HG02623 (cell line): ENCODE results near the gene ZDHHC13.

ENCODE experiments used
- ATAC-seq: cut with Tn5 transposase; IDR thresholded peaks from one replicate; pipeline ENCODE4 v1.9.1; 2021; ENCODE audit warnings: moderate library complexity; ENCODE audit not compliant: unreplicated experiment

Gene ZDHHC13, protein sequence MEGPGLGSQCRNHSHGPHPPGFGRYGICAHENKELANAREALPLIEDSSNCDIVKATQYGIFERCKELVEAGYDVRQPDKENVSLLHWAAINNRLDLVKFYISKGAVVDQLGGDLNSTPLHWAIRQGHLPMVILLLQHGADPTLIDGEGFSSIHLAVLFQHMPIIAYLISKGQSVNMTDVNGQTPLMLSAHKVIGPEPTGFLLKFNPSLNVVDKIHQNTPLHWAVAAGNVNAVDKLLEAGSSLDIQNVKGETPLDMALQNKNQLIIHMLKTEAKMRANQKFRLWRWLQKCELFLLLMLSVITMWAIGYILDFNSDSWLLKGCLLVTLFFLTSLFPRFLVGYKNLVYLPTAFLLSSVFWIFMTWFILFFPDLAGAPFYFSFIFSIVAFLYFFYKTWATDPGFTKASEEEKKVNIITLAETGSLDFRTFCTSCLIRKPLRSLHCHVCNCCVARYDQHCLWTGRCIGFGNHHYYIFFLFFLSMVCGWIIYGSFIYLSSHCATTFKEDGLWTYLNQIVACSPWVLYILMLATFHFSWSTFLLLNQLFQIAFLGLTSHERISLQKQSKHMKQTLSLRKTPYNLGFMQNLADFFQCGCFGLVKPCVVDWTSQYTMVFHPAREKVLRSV

DNA sequence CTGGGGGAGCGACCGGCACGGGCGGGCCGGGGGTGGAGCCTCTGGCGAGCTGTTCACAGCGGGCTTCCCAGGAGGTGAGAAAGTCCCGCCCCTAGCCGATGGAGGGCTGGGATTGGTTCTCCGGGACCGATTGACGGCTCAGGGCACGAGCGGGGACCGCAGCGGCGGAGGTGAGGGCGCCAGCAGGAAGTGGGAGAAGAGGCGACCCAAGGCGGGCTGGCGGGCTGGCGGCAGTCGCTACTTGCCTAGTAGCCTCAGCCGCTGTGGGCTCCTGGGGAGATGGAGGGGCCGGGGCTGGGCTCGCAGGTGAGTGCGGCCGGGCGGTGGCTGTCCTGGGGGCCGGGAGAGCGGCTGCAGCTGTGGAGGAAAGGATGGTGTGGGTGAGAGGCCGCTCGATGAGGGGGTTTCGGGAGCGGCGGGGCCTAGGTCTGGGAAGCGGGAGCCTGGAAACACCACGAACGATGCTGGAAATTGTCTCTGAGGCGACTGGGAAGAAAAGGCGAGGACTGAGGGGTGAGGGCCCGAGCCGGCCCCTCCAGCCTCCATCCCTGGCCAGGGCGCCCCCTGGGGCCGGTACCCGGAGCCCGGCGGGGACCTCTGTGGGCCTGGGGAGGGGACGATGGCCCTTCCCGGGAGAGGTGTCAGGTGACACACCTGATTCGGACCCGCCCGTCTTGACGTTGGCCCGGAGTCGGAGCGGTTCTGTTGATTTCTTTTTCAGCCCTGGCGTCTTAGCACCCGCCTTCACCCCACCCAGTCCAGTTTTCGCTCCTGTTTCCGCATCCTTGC, at the start of gene ZDHHC13:
TSS of gene ZDHHC13 (plus strand) at position 198 of the 789 bp plus-strand sequence. CDS start at position 280, 82 bp downstream.
- ATAC-seq = peak; percentile 99

DNA sequence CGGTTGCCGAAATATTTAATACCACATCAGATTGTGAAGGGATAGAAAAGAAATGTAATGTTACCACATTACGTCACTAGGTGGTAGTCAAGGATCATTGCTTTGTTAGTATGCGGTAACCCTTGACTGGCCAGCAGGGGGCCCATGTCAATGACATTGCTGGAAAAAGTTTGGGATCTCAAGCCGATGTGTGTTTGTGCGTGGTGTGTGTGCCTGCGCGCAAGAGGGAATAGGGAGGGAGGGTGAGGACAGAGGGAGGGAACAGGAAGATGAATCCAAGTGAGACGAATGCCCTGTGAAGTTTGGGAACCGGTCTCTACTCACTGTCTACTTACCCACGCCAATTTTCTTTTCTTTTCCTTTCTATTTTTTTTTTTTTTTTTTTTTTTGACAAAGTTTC, 45.7 kb upstream of the ZDHHC13 start:
- ATAC-seq = peak; percentile 91

DNA sequence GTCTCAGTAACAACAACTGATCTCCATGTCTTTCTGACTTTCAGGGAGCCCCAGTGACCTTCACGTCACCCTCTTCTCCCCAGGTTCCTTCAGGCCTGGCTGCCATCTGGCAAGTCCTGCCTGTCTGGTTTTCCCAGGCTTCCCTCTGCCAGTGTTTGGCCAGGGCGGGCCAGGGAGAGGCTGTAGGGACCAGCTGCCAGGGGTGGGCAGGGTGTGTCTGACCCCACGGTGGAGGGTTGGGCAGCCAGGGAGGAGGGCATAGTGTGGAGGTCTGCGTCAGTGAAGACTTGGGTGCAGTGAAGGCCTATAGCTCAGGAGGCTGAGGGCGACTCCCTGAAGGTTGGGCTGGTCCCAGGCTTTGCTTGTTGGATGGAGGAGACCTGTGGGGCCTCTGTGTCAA, 44.5 kb upstream of the ZDHHC13 start:
- ATAC-seq = no peak

DNA sequence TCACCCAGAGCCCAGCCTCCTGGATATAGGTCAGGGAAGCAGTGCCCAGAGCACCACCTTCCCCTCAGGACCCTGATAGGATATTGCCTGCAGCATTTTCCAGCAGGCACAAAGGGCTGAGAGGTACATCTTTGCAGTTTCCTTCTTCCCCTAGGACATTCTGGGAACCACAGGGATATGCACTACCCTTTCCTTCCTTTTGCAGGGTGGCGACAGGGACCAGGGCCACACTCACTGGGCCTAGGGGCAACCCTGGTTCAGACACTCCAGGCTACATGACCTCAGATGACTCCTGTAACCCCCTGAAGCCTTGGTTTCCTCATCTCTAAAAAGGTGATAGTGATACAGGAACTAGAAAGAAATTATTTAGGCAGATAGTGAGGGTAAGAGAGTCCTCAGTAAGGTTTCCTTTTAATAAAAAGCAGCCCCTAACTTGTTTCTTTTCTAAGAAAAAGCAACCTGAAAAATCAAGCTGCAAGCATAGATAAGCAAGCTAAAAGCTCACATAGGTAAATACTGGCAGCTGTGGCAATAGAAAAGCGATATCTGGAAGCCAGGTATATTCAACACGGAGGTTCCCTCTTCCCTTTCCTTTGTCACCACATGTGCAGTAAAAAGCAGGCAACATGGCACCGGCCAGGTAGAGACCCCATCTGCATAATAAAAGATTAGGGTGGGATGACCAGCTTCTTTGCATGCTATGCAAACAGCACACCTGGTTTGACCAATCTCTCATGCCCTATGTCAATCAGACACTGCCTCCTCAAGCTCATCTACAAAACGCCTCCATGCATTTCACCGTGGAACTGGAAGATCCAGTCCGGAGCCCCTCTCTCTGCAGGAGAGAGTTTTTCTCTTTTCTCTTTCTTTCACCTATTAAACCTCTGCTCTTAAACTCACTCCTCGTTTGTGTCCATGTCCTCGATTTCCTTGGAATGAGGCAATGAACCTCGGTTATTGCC, 43.2 kb upstream of the ZDHHC13 start:
- ATAC-seq = no peak

DNA sequence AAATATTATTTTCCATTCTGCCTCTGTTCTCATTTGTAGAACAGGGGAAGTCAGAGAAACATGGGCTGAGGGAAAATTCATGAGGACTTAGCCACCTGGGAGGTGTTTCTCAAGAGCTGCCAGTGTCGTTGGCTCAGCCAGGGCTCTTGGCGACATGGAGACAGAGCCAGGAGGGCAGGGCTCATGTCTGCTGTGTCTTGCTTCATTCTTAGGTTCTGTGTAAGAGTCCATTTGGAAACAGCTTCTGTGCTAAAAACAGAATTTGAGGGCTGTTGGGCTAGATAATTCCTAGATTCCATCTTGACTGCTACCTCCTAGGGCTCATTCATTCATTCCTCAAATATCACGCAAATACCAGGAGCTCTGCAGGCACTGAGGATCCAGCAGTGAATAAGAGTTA, 41.3 kb upstream of the ZDHHC13 start:
- ATAC-seq = no peak

DNA sequence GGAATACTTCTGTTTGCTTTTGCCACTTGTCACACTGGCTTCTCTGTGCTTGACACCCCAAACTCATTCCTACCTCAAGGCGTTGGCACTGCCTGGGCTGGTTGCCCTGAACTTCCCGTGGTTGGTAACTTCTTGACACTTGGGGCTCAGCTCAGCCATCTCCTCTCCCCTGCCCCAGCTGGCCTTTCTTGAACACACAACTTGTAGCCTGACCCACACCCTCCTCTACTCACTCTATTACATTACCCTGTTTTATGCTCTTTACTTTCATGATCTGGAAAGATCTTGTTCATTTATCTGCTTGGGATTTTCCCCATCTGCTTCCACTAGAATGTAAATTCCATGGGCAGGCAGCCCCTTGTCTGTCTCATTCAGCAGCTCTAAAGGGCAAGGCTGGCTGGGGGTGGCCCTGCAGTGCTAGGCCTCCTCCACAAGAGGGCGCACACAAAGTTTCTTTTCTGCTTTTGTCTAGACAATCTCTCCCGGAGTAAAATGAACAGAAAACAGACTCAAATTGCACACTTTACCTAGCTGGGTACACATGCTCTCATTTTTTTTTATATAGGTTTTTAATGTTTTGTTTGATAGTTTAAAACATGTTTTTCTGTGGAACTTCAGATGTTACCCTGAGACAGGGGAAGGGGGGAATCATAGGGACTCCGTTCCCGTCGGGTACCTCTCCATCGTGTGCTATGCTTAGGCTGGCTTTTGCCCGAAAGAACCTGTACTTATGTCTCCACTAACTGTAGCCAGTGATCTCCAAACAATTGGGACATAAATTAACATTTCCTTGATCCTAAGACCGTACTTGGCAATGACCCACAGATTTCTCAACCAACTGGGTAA, 40.0 kb upstream of the ZDHHC13 start:
- peak; percentile 70 for ATAC-seq

DNA sequence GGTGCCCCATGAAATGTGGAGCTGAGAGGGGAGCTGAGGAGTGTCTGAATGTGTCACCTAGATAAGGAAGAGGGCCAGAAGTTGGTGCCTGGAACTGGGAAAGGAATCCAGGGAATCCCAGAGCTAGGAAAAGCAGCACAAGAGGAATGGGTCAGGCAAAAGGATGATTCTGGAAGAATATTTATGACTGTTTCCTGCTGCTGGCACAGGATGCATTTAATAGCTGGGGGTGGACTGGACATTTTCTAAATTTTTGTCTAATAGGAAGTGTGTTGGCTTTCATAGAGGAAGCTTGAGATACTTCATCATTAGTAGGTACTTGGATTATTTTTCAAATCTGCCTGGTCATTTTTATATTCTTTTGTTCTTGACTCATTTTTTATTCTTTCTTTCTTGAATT, 39.0 kb upstream of the ZDHHC13 start:
- ATAC-seq = no peak

DNA sequence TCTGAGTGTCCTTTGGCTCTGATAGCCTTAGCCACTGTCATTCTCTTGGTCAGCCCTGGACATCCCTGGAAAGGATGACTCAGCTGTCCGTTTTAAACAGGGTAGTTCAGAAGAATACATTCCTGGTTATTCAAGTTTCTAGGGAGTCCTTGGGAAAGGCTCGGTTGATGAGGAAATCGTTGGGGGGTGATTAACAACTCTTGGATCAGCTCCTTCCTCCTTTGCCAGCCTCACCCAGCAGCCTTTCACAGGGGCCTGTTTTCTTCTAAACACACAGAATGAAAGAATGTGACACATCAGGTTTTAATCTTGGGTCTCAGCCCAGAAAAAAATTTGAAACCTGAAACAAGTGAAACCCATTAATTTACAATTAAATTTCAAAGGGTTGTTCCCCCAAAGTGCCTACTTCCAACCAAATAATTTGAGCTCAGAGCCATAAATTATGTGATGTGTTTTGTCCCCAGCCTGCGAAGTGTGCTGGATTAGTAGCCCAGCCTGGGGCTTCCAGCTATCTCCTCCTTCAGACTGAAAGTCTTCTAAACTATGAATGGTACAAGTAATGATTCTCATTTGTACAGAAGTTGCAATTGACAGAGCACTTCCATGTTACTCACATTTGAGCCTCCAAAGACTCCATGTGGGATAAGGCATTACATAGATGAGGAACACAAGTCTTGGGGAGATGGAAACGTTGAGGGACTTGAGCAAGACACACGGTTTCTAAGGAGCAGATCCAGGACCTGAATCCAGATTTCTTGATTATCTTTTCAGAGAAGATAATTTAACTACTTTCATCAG, 37.1 kb upstream of the ZDHHC13 start:
- ATAC-seq = no peak

DNA sequence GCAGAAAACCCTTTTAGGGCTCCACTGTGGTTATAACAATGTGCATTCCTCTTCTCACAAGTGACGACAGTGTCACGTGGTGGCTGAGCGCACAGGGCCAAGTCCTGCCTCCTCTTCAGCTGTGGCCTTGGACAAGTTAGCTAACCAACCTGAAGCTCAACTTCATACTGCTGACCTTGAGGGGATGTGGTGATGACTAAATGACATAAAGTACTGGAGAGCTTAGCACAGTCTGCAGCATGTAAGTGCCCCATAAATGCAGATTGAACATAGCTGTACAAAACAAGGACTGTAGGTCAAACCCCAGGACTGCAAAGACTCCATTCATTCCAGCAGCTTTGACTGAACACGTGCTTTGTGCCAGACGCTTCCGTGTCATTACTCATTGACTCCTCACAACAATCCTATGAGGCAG, 36.4 kb upstream of the ZDHHC13 start:
- ATAC-seq = no peak

DNA sequence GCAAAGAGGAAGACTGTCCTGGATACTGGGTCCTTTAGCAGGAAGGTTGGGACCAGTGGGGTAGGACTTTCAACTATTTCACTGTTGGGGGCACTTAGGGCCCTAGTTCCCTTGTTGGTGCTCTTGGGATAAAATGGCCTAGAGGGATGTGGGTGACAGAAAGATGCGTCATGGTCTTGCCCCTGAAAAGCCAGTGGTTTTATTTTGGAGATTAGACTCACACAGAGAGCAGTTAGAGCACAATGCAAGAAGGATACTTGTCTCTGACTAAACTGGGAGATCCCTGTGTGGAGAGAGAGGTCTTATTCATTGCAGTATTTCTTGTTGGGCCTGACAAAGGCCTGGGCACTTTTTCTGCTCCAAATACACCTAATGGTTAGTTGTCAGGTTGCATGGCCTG, 33.8 kb upstream of the ZDHHC13 start:
- ATAC-seq = no peak

DNA sequence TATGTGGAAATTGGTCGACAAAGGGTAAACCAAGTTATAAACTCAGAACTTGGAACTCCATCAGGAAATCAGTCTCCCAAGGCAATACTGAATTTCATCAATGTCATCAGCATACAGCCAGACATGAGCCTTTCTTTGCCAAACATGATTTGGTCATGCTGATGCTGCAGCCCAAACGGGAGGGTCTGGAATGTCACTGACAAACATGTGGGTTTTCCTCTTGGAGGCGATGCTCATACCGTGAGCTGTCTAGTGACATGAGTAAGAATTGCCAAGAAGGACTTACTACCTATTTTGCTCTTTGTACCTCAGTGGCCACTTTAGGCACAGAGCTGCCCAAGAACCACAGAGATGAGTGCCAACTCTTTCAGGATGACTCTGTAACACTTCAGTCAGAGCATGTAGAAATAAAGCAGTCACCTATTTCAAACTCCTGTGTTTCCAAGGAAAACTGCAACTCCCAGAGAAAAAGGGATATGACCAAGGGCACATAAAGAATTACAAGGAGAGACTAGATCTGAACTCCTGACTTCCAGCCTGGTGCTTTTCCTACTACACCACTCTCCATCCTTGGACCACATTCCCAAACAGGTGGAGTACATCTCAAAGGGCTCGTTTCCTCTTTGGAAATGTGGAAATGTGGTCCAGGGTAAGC, 32.2 kb upstream of the ZDHHC13 start:
- no peak for ATAC-seq

DNA sequence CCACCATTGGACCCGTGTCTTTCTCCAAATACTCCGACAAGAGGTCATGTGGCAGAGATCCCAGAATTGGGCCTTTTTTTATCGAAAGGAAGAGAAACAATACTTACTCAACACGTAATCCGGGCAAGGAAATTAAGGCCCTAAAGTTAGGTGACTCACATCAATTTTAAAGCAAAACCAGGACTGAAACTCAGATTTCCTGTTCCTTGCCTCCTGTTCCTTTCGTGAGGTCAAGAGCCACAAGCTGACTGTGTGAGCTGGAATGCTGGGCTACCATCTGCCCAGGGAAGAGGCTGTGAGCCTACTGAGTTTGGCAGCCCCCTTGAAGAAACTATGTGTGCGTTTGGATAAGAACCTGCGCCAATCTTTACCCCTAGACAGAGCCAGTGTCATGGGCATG, 29.3 kb upstream of the ZDHHC13 start:
- no peak for ATAC-seq

DNA sequence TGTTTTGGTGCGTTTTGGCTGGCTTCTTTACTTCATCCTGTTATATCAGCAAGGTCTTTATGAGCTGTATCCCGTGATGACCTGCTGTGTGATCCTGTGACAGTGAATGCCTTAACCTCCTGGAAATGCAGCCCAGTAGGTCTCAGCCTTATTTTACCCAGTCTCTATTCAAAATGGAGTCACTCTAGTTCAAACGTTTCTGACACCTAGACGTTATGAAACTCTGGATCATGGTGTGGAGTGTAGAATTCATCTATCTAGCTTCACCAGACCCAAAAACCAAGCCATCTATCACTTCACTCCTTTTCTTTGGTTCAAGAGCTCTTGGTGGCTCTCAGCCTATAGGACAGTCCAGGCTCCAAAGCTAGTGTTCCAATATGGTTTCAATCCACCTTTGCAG, 28.2 kb upstream of the ZDHHC13 start:
- ATAC-seq = no peak

DNA sequence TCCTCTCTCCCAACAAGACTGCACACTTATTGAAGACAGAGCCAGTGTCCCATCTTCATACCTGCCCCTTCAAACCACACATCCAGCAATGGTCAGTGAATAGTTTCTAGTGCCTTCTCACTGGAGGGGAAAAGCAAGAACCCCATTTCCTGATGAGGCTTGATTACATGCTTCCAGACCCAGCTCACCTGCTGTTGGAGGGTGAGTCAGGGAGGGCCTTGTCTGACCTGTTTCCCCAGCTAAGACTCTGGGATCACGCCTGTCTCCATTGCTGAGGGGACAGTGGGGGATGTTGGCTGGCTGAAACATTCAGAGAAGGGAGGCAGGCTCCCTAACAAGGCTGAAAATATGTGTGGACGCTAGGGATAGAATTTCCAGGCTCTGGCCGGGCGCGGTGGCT, 27.5 kb upstream of the ZDHHC13 start:
- no peak for ATAC-seq

DNA sequence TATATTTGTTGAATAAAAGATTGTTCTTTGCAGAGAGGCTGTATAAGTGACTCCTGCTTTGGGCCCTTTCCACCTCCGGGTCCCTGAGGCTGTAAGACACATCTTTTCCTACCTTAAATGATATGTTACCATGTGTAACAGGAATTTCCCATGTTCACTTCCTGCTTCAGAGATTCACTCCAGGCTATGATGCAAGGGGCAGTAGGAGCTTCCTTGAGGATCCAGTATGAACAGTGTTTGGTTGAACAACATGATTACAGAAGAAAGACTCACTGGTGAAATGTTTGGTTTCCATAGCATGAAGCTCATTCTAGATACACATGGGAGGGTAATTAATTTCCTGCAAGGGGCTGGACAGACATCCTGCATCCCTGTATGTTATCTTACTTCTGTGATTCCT, 25.6 kb upstream of the ZDHHC13 start:
- no peak for ATAC-seq

DNA sequence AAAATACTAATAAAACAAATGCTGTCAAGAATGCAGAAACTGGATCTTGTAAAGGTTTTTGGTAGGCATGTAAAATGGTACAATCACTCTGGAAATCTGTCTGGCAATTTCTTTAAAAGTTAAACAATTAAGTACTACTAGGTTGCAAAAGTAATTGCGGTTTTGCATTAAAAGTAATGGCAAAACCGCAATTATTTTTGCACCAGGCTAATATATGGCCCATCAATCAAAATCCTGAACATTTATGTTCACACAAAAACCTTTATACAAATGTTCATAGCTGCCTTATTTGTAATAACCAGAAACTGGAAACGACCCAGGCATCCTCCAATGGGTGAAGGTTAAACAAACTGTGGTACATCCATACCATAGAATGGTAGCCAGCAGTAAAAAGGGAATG, 24.6 kb upstream of the ZDHHC13 start:
- ATAC-seq = no peak

DNA sequence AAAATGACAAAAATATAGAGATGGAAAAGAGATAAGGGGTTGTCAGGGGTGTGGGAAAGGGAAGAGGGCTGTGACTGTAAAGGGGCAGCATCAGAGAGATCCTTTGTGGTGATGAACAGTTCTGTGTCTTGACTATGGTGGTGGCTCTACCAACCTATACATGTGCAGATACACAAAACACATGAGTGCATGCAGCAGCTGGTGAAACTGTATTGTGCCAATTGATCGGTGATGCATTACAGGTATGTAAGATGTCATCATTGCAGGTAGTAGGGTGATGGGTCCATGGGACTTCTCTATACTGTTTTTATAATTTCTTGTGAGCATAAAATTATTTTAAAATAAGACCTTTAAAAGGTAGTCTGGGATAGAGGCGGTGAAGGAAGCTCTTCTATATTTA, 24.1 kb upstream of the ZDHHC13 start:
- no peak for ATAC-seq

DNA sequence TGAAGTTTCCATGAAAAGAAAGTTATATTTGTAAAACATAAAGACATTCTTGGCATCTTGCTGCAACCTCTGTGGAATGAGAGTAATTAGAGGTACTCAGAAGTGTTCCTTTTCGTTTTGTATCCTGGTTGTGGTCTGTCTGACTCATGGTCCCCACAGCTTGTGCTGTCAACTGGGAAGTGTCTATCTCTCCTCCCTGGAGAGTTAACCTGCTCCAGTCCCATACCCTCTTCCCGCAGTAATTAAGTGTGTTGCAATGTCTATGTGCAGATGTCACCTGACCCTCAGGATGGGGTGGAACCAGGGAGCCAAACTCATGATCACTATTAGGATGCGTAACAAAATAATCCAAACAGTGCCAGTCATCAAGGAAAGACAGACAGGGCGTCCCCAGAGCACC, 23.0 kb upstream of the ZDHHC13 start:
- no peak for ATAC-seq
